ENCODE results near the gene ENOX1. TPM values are rescaled to one million over a fixed set of nuclear protein-coding genes. Genes with fewer than 3 reads are reported as not detected.

ENOX1 gene
- total RNA-seq, 4 donors from 2014 or later, result 0.25 to 0.52 (median 0.33) TPM

- Histone ChIP-seq H3K4me3 (no peak overlapping the region), H3K27ac (no peak overlapping the region), H3K9me3 (no peaks in the 10 kb centered on the region), H3K36me3 (no peaks in the 10 kb centered on the region), H3K4me1 (no peaks in the 10 kb centered on the region), H3K27me3 (no peaks in the 10 kb centered on the region)
- TF ChIP-seq, protein P1, sequence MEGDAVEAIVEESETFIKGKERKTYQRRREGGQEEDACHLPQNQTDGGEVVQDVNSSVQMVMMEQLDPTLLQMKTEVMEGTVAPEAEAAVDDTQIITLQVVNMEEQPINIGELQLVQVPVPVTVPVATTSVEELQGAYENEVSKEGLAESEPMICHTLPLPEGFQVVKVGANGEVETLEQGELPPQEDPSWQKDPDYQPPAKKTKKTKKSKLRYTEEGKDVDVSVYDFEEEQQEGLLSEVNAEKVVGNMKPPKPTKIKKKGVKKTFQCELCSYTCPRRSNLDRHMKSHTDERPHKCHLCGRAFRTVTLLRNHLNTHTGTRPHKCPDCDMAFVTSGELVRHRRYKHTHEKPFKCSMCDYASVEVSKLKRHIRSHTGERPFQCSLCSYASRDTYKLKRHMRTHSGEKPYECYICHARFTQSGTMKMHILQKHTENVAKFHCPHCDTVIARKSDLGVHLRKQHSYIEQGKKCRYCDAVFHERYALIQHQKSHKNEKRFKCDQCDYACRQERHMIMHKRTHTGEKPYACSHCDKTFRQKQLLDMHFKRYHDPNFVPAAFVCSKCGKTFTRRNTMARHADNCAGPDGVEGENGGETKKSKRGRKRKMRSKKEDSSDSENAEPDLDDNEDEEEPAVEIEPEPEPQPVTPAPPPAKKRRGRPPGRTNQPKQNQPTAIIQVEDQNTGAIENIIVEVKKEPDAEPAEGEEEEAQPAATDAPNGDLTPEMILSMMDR (IDR thresholded peaks at IDR 0.05), result no peak
- WGBS, result 76% methylated on average over 3 of the region's 3 CpGs
- no peak for DNase-seq (ENCODE audit: low spot score in 2 of 2)
These were observed 129.3 kb downstream of the ENOX1 start for GRCh38 chr13:43657485-43657884.

- Histone ChIP-seq H3K9me3 (no peaks in the 10 kb centered on the region), H3K4me1 (no peaks in the 10 kb centered on the region), H3K36me3 (no peaks in the 10 kb centered on the region), H3K27ac (no peak overlapping the region), H3K27me3 (no peaks in the 10 kb centered on the region), H3K4me3 (no peak overlapping the region)
- TF ChIP-seq POLR2AphosphoS5 (IDR thresholded peaks at IDR 0.05) (no peak), EP300 (IDR thresholded peaks at IDR 0.05) (no peak), POLR2A (IDR thresholded peaks at IDR 0.05) (no peak)
- TF ChIP-seq, protein P1 (IDR thresholded peaks at IDR 0.05), result no peak
- 86% methylated on average over 1 of the region's 1 CpG for WGBS
- no peak for DNase-seq (ENCODE audit: low spot score in 2 of 2)
These were observed 132.8 kb downstream of the ENOX1 start for GRCh38 chr13:43653980-43654379.

- H3K36me3 ChIP-seq, result no peaks in the 10 kb centered on the region
- 85% methylated on average over 1 of the region's 1 CpG for WGBS
- no peak for DNase-seq (ENCODE audit: low spot score in 2 of 2)
- H3K4me3 ChIP-seq, result no peak overlapping the region
- H3K27me3 ChIP-seq, result no peaks in the 10 kb centered on the region
- TF ChIP-seq EP300 (IDR thresholded peaks at IDR 0.05) (no peak), POLR2A (IDR thresholded peaks at IDR 0.05) (no peak), POLR2AphosphoS5 (IDR thresholded peaks at IDR 0.05) (no peak)
- TF ChIP-seq, protein P1 (IDR thresholded peaks at IDR 0.05), result no peak
- no peaks in the 10 kb centered on the region for H3K9me3 ChIP-seq
- no peaks in the 10 kb centered on the region for H3K4me1 ChIP-seq
- no peak overlapping the region for H3K27ac ChIP-seq
These were observed 133.4 kb downstream of the ENOX1 start for GRCh38 chr13:43653395-43653794.

GRCh38 chr13:43652760-43653159, 134.0 kb downstream of the ENOX1 start:
- no peaks in the 10 kb centered on the region for H3K27me3 ChIP-seq
- TF ChIP-seq, protein P1 (IDR thresholded peaks at IDR 0.05), result no peak
- TF ChIP-seq POLR2A (IDR thresholded peaks at IDR 0.05) (no peak), POLR2AphosphoS5 (IDR thresholded peaks at IDR 0.05) (no peak), EP300 (IDR thresholded peaks at IDR 0.05) (no peak)
- H3K9me3 ChIP-seq, result no peaks in the 10 kb centered on the region
- no peak overlapping the region for H3K4me3 ChIP-seq
- 91% methylated on average over 3 of the region's 3 CpGs for WGBS
- no peaks in the 10 kb centered on the region for H3K36me3 ChIP-seq
- no peaks in the 10 kb centered on the region for H3K4me1 ChIP-seq
- H3K27ac ChIP-seq, result no peak overlapping the region
- DNase-seq (ENCODE audit: low spot score in 2 of 2), result no peak

DNA sequence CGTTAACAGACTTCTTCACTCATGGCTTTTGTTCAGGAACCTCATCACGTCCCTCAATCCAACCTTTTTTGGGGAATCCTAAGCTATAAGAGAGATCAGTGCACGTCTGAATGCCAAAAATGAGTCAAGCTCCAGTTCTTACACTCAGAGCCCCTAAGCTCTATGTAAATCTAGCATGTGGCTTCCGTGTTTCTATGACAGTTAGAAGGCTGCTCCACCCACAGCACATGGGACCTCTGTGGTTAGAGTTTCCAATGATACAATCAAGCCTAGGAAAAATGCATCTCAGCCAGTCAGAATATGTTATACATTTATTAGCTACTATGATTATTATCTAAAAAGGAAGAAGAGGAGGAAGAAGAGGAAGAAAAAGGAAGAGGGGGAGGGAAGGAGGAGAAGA, 135.9 kb downstream of the ENOX1 start:
- no peak for DNase-seq (ENCODE audit: low spot score in 2 of 2)
- no peak overlapping the region for H3K4me3 ChIP-seq
- TF ChIP-seq EP300 (IDR thresholded peaks at IDR 0.05) (no peak), POLR2AphosphoS5 (IDR thresholded peaks at IDR 0.05) (no peak), POLR2A (IDR thresholded peaks at IDR 0.05) (no peak)
- TF ChIP-seq, protein P1 (IDR thresholded peaks at IDR 0.05), result no peak
- H3K27me3 ChIP-seq, result no peaks in the 10 kb centered on the region
- H3K9me3 ChIP-seq, result no peaks in the 10 kb centered on the region
- H3K27ac ChIP-seq, result no peak overlapping the region
- H3K4me1 ChIP-seq, result no peaks in the 10 kb centered on the region
- no peaks in the 10 kb centered on the region for H3K36me3 ChIP-seq
- WGBS, result 79% methylated on average over 4 of the region's 4 CpGs
